GOT3 (cell line): ENCODE results near the gene JKAMP.

ENCODE experiments used
- DNase-seq: peaks from one replicate; lab custom pipeline; 2025; ENCODE audit warnings: mixed read lengths; lab: John Stamatoyannopoulos, UW

JKAMP gene

DNA sequence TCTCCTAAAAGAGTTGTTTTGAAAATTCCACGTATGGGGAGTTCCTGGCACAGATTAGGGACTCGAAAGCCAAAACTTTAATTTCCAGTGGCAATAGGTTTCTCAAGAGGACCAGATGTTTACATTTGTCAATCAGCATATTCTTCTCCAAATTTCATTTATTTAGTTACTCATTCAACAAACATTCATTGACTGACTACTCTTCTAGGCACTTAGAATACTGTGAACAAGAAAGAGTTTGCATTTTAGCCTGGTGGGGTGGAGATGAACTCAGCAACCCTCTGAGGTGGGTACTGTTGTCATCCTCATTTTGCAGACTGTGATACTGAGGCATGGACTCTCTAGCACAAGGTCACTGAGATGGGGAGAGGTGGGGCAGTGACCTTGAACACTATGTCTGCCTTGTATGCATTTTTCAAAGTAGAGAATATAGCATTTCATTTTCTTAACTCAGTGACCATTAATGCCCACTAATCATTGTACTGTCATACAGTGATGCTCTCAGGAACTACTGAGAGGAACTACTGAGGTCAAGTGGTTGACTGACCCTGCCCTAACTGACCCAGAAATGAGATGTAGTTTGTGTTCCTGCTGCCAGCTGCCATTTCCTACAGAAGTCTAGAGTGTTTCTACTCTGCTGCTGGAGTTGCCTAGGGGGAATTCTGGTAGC lies 2.3 kb upstream of the JKAMP start:
- no peak for DNase-seq

DNA sequence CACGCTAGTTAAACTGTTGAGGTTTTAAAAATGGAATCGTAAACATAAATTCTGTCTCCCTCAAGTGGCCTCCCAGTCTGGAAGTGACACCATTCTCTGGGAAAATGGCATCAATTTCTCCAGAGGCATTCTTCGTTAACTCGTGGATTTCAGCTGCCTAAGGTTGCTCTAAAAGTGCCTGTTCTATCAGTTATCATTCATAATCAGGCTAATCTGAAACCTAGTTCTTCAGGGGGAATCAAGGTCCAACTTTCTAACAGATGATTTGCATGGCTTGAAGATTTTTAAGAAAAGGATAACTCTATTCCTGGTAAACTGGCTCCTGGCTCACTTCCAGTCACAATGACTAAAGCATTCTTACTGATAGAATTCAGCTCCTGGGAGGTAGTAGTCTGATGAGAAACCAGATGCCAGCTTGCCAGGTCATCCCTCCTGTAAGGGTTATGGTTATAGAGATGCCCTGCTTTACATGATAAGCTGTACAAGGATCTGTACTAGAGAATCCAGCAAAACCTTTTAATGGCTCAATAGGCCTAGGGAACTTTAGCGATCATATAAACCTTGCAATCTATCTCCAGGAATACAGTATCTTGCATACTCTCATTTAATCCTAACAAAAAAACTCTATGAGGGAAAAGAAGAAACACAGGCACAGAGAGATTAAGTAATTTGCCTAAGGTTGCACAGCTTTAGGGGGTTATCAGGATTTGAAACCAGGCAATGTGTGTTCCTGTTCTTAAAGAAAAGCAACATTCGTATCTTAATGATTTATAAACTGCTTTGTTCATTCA lies 1.6 kb upstream of the JKAMP start:
- peak; percentile 4 for DNase-seq

DNA sequence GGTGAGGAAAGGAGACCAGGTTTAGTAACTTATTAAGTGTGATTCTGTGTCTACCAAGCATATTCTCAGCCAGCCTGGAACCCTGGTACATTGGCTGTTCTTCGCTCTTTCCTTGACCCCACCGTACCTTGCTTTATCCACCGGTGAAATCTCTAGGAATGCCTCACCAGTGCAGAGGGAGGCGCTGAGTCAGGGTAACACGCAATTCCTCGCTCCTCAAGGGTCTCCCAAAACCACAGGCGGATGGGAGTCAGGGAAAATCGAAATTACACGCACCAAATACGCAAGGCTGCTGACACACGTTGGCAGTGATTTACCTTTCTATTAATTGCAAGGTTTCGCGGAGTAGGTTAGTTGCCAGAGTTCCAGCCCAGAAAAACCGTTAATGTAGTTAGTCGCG lies 954 bp upstream of the JKAMP start:
- no peak for DNase-seq

DNA sequence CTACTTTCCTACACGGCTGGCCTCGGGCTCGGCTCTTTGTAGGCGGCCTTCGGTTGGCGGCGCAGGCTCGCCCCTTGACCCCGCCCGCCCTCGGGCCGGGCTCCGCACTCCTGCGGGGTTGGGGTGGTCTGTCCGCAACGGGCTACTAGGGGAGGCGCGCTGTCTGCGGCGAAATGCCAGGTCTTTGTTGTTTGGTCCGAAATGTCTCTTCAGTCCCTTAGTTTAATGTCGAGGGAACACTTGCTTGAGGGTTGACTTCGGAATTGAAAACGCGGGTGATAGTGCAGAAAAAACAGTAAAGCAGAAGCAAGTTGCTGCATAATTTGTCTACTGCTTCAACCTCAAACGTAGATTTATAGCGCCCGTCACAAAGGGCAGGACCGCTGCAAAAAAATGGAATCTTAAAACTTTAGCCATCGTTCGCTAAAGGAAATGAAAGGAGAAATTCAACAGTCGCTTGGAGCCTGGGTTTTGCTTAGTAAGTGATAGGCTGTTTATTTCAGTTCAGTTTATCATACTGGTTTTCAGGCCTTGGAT lies 390 bp downstream of the JKAMP start:
- no peak for DNase-seq

DNA sequence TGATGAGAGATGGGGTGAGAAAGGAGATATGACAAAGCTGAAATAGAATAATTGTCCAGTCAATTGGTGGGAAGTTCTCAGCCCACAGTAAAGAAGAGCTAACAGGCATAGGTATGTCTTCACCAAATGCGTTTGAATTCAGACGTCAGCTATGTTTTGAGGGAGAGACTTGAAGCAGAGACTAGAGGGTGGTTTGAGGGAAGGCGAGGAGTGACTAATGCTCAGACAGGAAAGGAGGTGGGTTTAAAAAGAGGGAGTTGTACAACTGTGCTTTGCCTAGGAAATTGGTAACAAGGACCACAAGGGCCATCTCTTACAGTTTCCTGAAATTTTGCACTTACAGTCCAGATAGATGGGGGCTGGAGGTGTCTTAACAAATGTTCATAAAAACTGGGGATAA lies 6.4 kb downstream of the JKAMP start:
- DNase-seq, result no peak

DNA sequence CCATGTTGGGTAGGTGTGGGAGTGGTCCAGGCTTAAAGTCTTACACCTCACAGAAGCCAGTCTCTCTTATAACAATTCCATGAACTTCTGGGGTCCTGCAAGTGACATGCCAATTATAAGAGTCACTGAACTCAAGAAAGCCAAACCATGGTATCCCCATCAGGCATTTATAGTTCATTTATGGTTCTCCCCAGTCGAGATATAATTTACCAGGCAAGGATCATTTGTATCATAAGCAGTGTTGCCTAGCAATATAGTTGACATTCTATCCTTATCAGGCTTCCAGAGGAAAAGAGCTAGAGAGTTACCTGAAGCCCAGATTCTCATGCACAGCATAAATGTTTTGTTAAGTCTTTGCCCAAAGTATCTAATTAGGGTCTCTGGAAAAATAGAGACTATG lies 8.1 kb downstream of the JKAMP start:
- no peak for DNase-seq

DNA sequence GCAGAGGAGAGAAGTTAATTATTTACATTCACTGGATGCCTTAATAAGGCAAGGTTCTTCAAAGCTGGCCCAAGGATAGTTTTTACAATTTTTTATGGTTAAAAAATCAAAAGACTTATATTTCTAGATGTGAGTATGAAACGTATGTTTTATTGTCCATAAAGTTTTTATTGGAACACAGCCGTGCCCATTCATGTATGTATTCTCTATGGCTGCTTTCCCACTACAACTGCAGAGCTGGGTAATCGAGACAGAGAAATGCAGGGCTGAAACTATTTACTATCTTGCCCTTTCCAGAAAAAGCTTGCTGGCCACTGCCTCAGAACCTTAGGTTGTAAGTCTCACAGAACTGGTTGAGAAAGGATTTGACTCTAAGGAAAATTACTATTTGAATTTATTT lies 16.4 kb downstream of the JKAMP start:
- DNase-seq, result no peak

DNA sequence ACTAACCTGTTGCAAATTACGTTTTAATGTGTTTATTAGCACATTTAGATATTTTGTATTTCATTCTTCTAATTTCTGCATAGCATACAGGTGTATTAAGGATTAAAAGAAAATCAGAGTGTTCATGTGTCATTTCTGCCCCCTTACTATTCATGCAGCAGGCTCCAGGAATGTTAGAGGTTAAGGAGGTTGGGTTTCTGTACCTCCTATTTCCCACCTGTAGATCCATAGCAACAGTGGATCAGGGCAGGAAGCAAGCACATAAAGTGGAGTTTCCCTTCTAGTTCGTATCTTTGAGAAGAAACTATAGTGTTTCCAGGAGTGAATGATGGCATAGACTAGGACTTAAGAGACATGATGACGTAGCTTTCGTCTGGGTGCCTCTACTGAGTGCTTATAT lies 18.9 kb downstream of the JKAMP start:
- no peak for DNase-seq

DNA sequence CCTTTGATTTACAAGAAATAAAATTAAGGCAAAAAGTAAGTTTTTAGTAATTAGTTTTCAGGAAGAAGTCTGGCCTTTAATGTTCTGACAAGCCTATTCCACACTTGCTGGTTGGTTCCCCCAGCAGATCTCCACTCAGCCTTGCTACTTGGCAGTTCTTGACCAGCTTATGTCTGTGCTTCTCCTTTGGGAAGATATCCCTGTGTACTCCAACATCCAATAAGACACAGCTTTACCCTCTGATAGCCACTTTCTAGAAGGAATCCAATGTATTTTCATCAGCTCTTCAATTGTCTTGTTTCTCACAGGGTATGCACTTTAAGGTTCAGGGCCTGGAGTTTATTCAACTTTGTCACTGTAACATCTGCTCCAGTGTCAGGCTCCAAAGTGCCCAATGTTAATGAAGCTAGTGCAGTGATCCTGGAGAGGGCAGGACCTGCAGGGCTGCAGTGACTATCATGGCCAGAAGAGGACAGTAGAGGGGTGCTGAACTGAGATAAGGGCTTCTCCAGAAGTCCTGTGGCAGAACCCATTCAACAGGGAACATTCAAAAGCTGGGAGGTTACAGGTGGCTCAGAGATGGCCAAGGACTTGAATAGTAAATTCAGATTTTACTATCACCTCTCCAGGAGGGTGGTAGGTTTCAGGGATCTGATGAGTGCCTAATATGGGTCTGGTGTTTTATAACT lies 22.9 kb downstream of the JKAMP start:
- no peak for DNase-seq

DNA sequence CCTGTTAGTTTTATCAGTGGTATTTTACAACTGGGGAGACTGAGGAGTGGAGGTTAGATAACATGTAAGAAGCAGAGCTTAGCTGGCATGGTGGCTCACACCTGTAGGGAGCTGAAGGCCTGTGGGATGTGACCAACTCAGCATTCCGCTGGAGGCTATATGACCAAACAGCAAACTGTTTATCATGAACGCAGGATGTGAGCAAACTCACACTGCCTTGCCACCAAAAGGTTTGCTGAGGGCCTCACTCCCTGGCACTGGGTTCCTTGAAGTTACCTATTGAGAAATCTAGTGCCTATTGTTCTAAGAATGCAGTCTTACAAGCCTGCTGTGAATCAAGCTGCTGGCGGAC lies 23.4 kb downstream of the JKAMP start:
- no peak for DNase-seq

DNA sequence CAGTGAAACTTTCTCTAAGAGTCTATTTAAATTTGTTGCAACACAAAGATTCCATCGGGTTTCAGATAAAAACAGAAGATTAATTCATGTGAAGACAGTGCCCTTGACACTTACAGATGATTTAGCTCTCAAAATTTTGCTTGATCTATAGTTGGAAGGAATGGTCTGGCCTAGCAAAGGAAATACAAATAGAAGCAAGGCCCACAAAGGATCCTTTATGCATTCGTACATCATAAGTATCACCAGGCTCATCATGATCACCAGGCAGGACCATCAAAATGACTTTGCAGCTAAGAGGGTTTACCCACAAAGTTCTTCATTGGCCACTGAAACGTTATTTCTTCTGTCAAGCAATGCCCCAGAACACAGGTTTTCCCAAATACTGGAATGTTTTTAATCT lies 24.8 kb downstream of the JKAMP start:
- no peak for DNase-seq

DNA sequence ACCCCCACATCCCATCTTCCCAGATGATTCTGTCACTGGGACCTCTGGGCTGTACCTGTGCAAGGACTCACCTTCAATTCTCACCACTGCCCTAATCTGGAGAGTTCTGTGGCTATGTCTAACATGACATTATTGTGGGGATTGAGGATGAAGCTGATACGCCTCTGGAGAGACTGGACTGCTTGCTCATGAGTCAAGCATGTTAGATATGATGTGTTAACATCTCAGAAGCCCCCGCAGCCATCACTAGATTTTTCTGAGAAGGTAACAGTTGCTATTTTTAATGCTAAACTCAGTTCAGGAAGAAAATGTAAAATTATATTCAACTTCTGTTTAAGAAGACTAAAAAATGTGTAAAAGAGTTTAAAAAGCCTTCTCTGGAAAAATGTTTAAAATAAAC lies 25.7 kb downstream of the JKAMP start:
- no peak for DNase-seq

DNA sequence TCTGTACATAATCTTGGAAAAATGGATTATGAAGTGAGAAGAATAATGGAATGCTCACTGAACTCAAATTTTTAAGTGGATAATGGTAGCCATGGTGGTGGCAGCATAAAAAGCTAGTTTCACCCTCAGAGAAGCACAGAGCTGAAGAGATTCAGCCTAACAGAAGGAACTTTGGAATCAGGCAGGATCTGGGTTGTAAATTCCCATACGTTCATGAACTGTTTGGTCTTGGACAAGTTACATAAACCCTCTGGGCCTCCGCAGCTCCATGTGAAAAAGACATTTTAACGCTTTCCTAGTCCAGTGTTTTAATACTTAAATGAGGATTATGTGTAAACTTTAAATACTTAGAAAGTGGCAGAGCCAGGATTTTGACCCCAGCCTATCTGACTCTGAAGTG lies 26.6 kb downstream of the JKAMP start:
- DNase-seq, result no peak

DNA sequence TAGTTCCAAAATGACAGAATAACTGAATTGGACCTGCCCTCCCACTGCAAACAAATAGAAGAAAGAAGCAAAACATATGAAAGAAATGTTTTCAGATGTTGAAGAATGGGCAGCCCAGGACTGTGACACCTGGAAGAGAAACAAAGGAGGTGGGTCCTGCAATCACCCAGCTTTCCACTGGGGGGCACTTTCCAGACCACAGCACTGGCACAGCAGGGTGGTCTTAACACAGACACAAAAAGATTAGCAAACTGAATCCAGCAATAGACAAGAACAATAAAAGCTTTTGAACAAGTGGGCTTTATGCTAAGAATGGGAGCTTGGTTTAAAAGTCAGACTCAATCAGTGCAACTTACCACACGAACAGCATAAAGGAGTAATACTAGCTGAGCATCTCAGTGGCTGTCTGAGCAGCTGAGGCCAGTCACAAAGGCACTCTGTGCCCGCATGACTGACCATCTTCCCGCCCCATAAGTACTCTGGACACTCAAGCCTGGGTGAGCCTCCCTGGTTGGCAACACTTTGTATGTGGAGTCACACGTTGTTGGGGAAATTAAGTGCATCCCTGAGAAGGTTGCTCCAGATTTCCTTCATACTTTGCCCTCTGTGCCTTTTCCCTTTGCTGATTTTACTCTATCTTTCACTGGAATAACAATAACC lies 27.7 kb downstream of the JKAMP start:
- DNase-seq, result no peak

DNA sequence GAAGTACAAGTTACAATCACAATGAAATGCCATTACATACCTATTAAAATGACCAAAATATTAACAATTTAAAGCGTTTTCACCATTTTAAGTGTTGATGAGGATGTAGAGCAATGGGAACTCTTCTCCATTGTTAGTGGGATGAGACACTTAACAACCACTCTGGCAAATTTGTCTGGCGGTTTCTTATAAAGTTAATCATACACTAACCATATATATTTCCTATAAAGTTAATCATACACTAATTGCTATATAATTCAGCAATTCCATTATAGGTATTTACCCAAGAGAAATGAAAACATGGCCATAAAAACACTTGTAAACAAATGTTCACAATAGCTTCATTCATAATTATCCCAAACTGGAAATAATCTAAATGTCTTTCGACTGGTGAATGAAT lies 35.9 kb downstream of the JKAMP start:
- no peak for DNase-seq

DNA sequence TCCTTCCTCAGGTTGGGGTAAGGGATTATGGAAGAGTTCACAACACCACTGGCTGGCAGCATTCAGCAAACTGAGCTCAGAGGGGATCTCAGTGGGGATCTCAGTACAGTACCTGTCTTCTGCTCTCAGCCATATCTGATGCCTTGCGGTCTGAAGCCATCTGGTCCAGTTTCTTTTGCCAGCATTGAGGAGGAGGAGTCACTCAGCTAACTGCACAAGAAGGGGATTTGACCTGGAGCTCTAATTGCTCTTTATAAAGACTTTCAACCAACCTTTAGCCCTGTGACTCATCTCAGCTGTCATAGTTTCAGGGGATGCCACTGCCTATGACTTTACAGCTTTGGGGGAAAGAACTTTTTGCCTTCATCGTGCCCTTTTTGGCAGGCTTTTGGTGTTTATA lies 44.9 kb downstream of the JKAMP start:
- no peak for DNase-seq

DNA sequence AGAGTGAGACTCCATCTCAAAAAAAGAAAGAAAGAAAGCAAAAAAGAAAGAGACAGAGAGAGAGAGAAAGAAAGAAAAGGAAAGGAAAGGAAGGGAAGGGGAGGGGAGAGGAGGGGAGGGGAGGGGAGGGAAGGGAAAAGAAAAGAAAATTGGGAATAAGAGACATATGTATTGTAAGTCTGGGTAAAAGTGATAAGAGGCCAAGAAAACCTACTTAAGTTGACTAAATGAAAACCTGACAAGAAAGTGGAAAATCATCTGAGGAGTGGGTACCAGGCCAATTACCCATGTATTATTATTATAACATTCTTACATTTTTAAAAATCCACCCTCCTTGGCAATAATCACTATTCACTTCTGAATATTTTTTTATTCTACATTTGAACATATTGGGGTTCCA lies 46.0 kb downstream of the JKAMP start:
- no peak for DNase-seq

DNA sequence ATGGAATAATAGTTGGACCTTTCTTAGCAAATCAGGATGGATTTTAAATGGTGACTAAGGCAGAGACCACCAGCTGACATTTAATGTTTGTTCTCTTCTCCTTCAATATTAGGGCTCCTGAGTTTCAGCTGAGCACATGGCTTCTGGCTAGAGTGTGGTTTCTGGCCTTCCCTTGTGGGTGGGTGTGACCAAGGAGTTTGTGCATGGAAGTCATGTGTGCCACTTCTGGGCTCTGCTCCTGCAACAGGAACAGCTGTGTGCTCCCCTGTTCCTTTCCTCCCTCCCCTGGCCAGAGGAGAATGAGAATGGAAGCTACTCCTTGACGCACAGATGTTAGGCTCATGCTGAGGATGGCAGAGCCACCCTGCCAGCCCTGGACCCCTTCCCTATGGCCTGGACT lies 48.1 kb downstream of the JKAMP start:
- DNase-seq, result no peak

DNA sequence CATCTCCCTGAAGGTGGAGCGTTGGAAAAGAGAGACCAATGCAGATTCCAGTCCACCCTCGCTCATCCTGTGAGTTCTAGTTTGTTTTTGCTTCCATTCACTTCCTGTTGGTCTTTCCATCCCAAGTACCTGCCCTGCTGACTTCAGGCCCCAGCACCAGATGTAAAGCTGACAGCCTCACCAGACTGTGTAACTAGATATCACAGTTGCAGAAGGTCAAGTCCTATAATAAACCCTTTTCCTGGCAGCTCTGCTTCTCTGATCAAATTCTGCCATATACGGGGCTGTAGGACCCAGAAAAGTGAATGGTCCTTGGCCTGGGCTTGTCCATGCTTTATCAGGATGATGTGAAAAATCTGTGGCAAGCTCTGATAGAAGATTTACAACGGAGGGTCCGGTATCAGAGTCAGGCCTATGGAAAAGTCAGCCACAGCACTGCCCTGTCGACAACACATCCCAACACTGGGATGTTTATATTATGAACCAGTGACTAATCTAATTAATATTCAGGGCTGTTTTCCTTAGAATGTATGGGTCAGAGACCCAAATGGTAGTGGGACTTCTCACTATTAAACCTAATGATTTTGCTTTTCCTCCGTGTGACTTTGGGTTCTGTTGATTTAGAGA lies 50.2 kb downstream of the JKAMP start:
- no peak for DNase-seq

DNA sequence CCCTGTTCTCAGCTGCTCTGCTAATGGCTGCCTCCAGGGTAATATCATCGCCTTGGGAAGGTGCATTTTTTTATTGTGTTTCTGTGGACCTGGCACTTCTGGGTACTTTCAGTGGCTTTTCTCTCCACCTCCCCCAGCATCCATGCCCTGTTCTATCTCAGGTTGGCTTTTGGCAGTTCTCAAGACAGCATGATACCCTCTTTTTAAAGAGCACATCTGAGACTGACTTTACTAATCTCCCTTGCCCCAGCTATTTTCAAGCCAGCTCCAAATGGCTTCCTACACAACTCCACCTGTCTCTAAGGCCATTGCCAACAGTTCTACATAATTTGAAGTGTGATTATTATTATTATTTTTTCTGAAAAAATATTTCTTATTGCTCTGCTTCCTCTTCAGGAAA lies 53.2 kb downstream of the JKAMP start:
- no peak for DNase-seq

DNA sequence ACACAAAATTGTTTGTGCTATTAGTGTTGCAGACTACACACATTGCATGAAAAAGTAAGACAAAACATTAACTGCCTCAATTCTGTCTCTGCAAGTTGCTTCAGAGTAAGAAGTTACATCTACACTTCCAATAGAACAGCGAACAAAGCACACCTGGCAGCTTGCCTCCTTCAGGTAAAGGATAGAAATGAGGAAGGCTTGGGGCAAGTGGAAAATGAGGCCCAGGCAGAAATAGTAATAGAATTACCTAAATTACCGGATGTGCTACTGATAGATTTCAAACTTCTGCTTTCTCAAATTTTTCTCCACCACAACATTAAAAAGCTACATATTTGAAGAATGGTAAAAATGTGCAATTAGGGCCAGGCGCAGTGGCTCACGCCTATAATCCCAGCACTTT lies 54.6 kb downstream of the JKAMP start:
- DNase-seq, result no peak

DNA sequence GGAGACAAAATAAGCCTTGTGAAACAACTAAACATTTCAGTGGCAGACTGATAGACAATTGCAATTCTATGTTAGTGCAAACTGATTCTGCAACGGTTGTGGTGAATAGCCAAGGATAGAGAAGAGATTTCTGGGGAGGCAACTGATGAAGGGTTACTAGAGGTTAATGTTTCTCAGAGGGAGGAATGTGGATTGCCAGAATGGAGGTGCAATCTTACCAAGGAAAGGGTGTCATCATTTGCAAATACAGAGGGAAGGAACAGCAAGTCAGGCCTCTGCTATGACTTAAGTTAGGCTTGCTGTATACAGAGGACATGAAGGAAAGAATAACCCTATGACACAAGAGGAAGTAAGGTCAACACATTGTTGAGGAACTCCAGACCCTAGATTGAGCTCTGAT lies 56.5 kb downstream of the JKAMP start:
- no peak for DNase-seq
